ENCODE results near the gene SLC12A5.

GRCh38 chr20:46040902-46041535 is 12.0 kb downstream of the SLC12A5 start:
- TF ChIP-seq POLR2A (IDR thresholded peaks at IDR 0.05) (no peak), CTCF (IDR thresholded peaks at IDR 0.05) (no peak)
